Heart left ventricle (tissue), 13 donors: ENCODE results near the gene AP2A1.

Source experiments
- CTCF ChIP-seq, 12 donors: fragments of 200-600 bp; sonication (generic) in 4 of 12; IDR thresholded peaks; one replicate each; pipeline versions ENCODE4 v1.5.0 to v1.8.0; 2018 to 2022; ENCODE audit warnings: antibody characterized with exemption in 12 of 12, mild to moderate bottlenecking in 5 of 12
- POLR2A ChIP-seq, 2 donors: fragments of 450-650 bp; IDR thresholded peaks; one replicate each; pipeline ENCODE4 v1.6.1; 2017; ENCODE audit warnings: antibody characterized with exemption in 2 of 2, mild to moderate bottlenecking in 2 of 2, moderate library complexity in 2 of 2
- donor health status: ischemic (EF 13 %, LVEDD 7.1; RV severe dilation, severe dysfunction).
- donor health status: DM: no; HTN: yes; CAD: no.
- donor health status: DM: no; HTN: no; CAD: no.
- donor health status: ischemic (EF 25% LVEDD 6.9; RV normal size, moderate dysfunction).
- donor health status: ischemic (EF 25% LVEDD 5.7; RV mildly dilated, moderate dysfunction).
- donor health status: ischemic (EF 35%, LVEDD 5.7; RV mildly dilated, moderate dysfunction).
- donor health status: nonischemic (EF 11% LVEDD 7.7; RV severe dilation, severe dysfunction).
- donor health status: DM: yes; HTN: yes; CAD: no.
- donor health status: PGD.
- donor health status: ischemic (EF 29% LVEDD 5.4; RV normal size, mild dysfunction).
- donor health status: nonischemic (EF 23%, LVEDD 6.1; RV moderate dilation, normal function).

DNA sequence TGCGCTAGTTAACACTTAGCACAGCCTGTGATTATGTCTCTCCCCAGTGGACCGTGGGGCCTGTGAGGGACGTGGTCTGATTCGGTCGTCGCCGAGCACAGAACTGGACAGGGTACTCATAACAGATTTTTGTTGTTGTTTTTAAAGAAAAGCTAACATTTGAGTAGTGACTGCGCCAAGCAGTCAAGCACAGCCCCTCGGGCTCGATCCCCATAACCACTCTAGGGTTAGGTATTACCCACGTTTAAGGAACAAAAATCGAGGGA, 83.4 kb downstream of the AP2A1 start:
- TF ChIP-seq CTCF (IDR thresholded peaks at IDR 0.05): no peak
- no peak for TF ChIP-seq POLR2A (IDR thresholded peaks at IDR 0.05)
